Hepatocyte (in vitro differentiated cells): ENCODE data around the gene RNU6-9. TPM values are rescaled to one million over a fixed set of nuclear protein-coding genes. Genes with fewer than 3 reads are reported as not detected.

Experiments
- DNase-seq: peaks from one replicate; pipeline ENCODE4 v3.0.0-alpha.2; 2016; ENCODE audit warnings: low spot score
- H2AFZ ChIP-seq: fragments of 200-600 bp; sonication (generic); 2 replicates; pipeline ENCODE4 v1.6.0; 2016; ENCODE audit warnings: antibody characterized with exemption, mild to moderate bottlenecking
- H3K27ac ChIP-seq: fragments of 200-600 bp; sonication (generic); 2 replicates; pipeline ENCODE4 v1.5.1; 2016; ENCODE audit warnings: mild to moderate bottlenecking
- H3K27me3 ChIP-seq: fragments of 200-600 bp; sonication (generic); 2 replicates; pipeline ENCODE4 v1.6.1; 2016
- H3K36me3 ChIP-seq: fragments of 200-600 bp; sonication (generic); replicated peaks from 2 replicates; pipeline ENCODE4 v1.5.1; 2016; ENCODE audit warnings: low read depth; ENCODE audit not compliant: insufficient read depth
- H3K4me1 ChIP-seq: fragments of 200-600 bp; sonication (generic); 2 replicates; pipeline ENCODE4 v1.5.1; 2016; ENCODE audit warnings: mild to moderate bottlenecking, moderate library complexity; ENCODE audit not compliant: insufficient read depth
- H3K4me2 ChIP-seq: fragments of 200-600 bp; sonication (generic); 2 replicates; pipeline ENCODE4 v1.6.0; 2016
- H3K4me3 ChIP-seq: fragments of 200-600 bp; sonication (generic); 2 replicates; pipeline ENCODE4 v1.5.1; 2016; ENCODE audit warnings: mild to moderate bottlenecking
- H3K79me2 ChIP-seq: fragments of 200-600 bp; sonication (generic); 2 replicates; pipeline ENCODE4 v1.6.0; 2017; ENCODE audit warnings: mild to moderate bottlenecking
- H3K9me2 ChIP-seq: fragments of 200-600 bp; sonication (generic); replicated peaks from 2 replicates; pipeline ENCODE4 v1.6.0; 2017; ENCODE audit warnings: mild to moderate bottlenecking; ENCODE audit not compliant: insufficient read depth
- H3K9me3 ChIP-seq: fragments of 200-600 bp; sonication (generic); 2 replicates; pipeline ENCODE4 v1.5.1; 2016; ENCODE audit warnings: low read depth, mild to moderate bottlenecking
- H4K20me1 ChIP-seq: fragments of 200-600 bp; sonication (generic); 2 replicates; pipeline ENCODE4 v1.6.0; 2016; ENCODE audit warnings: mild to moderate bottlenecking; ENCODE audit not compliant: insufficient read depth, poor library complexity, severe bottlenecking
- CTCF ChIP-seq: fragments of 200-600 bp; sonication (generic); IDR thresholded peaks from 2 replicates; pipeline ENCODE4 v1.5.1; 2016; ENCODE audit warnings: antibody characterized with exemption, mild to moderate bottlenecking; ENCODE audit not compliant: poor library complexity
- EZH2 ChIP-seq: fragments of 200-600 bp; sonication (generic); IDR thresholded peaks from 2 replicates; pipeline ENCODE4 v1.6.1; 2016; ENCODE audit warnings: antibody characterized with exemption, mild to moderate bottlenecking, borderline replicate concordance
- EZH2phosphoT487 ChIP-seq: fragments of 200-600 bp; sonication (generic); IDR thresholded peaks from one replicate; pipeline ENCODE4 v1.6.1; 2018; ENCODE audit warnings: antibody characterized with exemption, mild to moderate bottlenecking, low read depth, moderate library complexity; ENCODE audit not compliant: unreplicated experiment, severe bottlenecking
- WGBS: methylation state at CpG from one replicate; pipeline ENCODE4 v1.1.6; 2016; ENCODE audit warnings: low lambda C conversion rate; ENCODE audit errors: missing lambda C conversion rate; 5-methylcytosine and 5-hydroxymethylcytosine counted together
- polyA plus RNA-seq: library from polyadenylated mRNA; unstranded; fragments of >200 nt; fragmentation: Nextera tagmentation; extraction: Ambion mirVana; gene quantifications from 2 replicates; pipeline ENCODE4 v1.2.1, GENCODE V29; 2016
- total RNA-seq: library from RNA; depleted of rRNA; stranded (reverse); fragments of >200 nt; gene quantifications from 2 replicates; pipeline ENCODE4 v1.2.3, GENCODE V29; 2014

RNU6-9 gene
- total and polyA plus RNA-seq, 2 experiments from 2014 or later, result not detected

- no peak overlapping the region for H3K4me3 ChIP-seq
- no peaks in the 10 kb centered on the region for H3K9me2 ChIP-seq
- H3K4me2 ChIP-seq, result no peak overlapping the region
- TF ChIP-seq EZH2 (no peak), CTCF (no peak), EZH2phosphoT487 (no peak)
- H3K36me3 ChIP-seq, result no peaks in the 10 kb centered on the region
- no peak for DNase-seq
- no peaks in the 10 kb centered on the region for H3K79me2 ChIP-seq
- H3K27ac ChIP-seq, result no peak overlapping the region
- H3K27me3 ChIP-seq, result no peaks in the 10 kb centered on the region
- 81% methylated on average over 6 of the region's 6 CpGs for WGBS
- no peak overlapping the region for H2AFZ ChIP-seq
- H3K4me1 ChIP-seq, result no peaks in the 10 kb centered on the region
- H3K9me3 ChIP-seq, result no peaks in the 10 kb centered on the region
- H4K20me1 ChIP-seq, result no peaks in the 10 kb centered on the region
Observed at GRCh38 chr19:854549-854948, 38.7 kb upstream of the RNU6-9 start.

GRCh38 chr19:855142-855541 is 38.1 kb upstream of the RNU6-9 start:
- Histone ChIP-seq H4K20me1 (no peaks in the 10 kb centered on the region), H2AFZ (no peak overlapping the region), H3K4me1 (peaks cover 3% of the 10 kb centered on the region), H3K4me2 (no peak overlapping the region), H3K79me2 (no peaks in the 10 kb centered on the region), H3K27ac (no peak overlapping the region), H3K9me3 (no peaks in the 10 kb centered on the region), H3K4me3 (no peak overlapping the region), H3K27me3 (no peaks in the 10 kb centered on the region), H3K9me2 (no peaks in the 10 kb centered on the region), H3K36me3 (no peaks in the 10 kb centered on the region)
- no peak for DNase-seq
- 90% methylated on average over 12 of the region's 12 CpGs for WGBS
- TF ChIP-seq EZH2phosphoT487, result no peak

GRCh38 chr19:855566-856120 is 37.6 kb upstream of the RNU6-9 start:
- H3K27me3 ChIP-seq, result no peaks in the 10 kb centered on the region
- WGBS, result 84% methylated on average over 37 of the region's 40 CpGs
- TF ChIP-seq EZH2phosphoT487 (no peak), CTCF (no peak), EZH2 (no peak)

GRCh38 chr19:858284-858683 is 35.0 kb upstream of the RNU6-9 start:
- no peak for DNase-seq
- no peak overlapping the region for H3K4me3 ChIP-seq
- no peak overlapping the region for H2AFZ ChIP-seq
- H3K36me3 ChIP-seq, result no peaks in the 10 kb centered on the region
- peaks cover 5% of the 10 kb centered on the region for H3K4me1 ChIP-seq
- TF ChIP-seq EZH2, result no peak
- no peak for TF ChIP-seq CTCF
- TF ChIP-seq EZH2phosphoT487, result no peak
- no peaks in the 10 kb centered on the region for H3K9me2 ChIP-seq
- no peaks in the 10 kb centered on the region for H3K27me3 ChIP-seq
- H3K4me2 ChIP-seq, result no peak overlapping the region
- no peaks in the 10 kb centered on the region for H3K79me2 ChIP-seq
- no peaks in the 10 kb centered on the region for H3K9me3 ChIP-seq
- no peak overlapping the region for H3K27ac ChIP-seq
- WGBS, result 83% methylated on average over 9 of the region's 9 CpGs
- no peaks in the 10 kb centered on the region for H4K20me1 ChIP-seq

More at GRCh38 chr19:855566-856120, 37.6 kb upstream of the RNU6-9 start:
- Histone ChIP-seq H3K9me3 (no peaks in the 10 kb centered on the region), H3K4me1 (peaks cover 5% of the 10 kb centered on the region), H4K20me1 (no peaks in the 10 kb centered on the region), H2AFZ (no peak overlapping the region), H3K9me2 (no peaks in the 10 kb centered on the region), H3K4me3 (no peak overlapping the region), H3K4me2 (no peak overlapping the region), H3K36me3 (no peaks in the 10 kb centered on the region), H3K79me2 (no peaks in the 10 kb centered on the region), H3K27ac (no peak overlapping the region)
- DNase-seq, result no peak
